ENCODE measurements around the gene ATP2B2. TPM values are rescaled to one million over a fixed set of nuclear protein-coding genes. Genes with fewer than 3 reads are reported as not detected.

The ATP2B2 gene
- total RNA-seq, 1 donor from 2014 or later, result not detected

- intact Hi-C loops (cut with micrococcal nuclease), result no loop called here
- no peak for DNase-seq
- no peaks in the 10 kb centered on the region for H3K27me3 ChIP-seq (ENCODE audit: low read depth)
- TF ChIP-seq CTCF (IDR thresholded peaks at IDR 0.05; ENCODE audit: borderline replicate concordance), result no peak
- H3K4me1 ChIP-seq, result no peaks in the 10 kb centered on the region
- no peak overlapping the region for H3K27ac ChIP-seq (replicated peaks)
- no peaks in the 10 kb centered on the region for H3K9me3 ChIP-seq (replicated peaks)
- no peak overlapping the region for H3K4me3 ChIP-seq
- H3K36me3 ChIP-seq, result no peaks in the 10 kb centered on the region
Measured at GRCh38 chr3:10399634-10400033, 105.8 kb downstream of the ATP2B2 start.

GRCh38 chr3:10398341-10398740, 107.0 kb downstream of the ATP2B2 start:
- no peak for DNase-seq
- Histone ChIP-seq H3K4me3 (no peak overlapping the region), H3K9me3 (replicated peaks) (no peaks in the 10 kb centered on the region), H3K27ac (replicated peaks) (no peak overlapping the region), H3K27me3 (ENCODE audit: low read depth) (no peaks in the 10 kb centered on the region), H3K36me3 (no peaks in the 10 kb centered on the region), H3K4me1 (no peaks in the 10 kb centered on the region)
- intact Hi-C loops (cut with micrococcal nuclease), result no loop called here
- TF ChIP-seq CTCF (IDR thresholded peaks at IDR 0.05; ENCODE audit: borderline replicate concordance), result no peak

GRCh38 chr3:10397879-10398278, 107.5 kb downstream of the ATP2B2 start:
- TF ChIP-seq CTCF (IDR thresholded peaks at IDR 0.05; ENCODE audit: borderline replicate concordance), result no peak
- no peak overlapping the region for H3K4me3 ChIP-seq
- H3K9me3 ChIP-seq (replicated peaks), result no peaks in the 10 kb centered on the region
- no peak overlapping the region for H3K27ac ChIP-seq (replicated peaks)
- DNase-seq, result no peak
- no peaks in the 10 kb centered on the region for H3K36me3 ChIP-seq
- no peaks in the 10 kb centered on the region for H3K27me3 ChIP-seq (ENCODE audit: low read depth)
- intact Hi-C loops (cut with micrococcal nuclease), result no loop called here
- H3K4me1 ChIP-seq, result no peaks in the 10 kb centered on the region

GRCh38 chr3:10396931-10397330, 108.5 kb downstream of the ATP2B2 start:
- Histone ChIP-seq H3K9me3 (replicated peaks) (no peaks in the 10 kb centered on the region), H3K4me3 (no peak overlapping the region), H3K4me1 (no peaks in the 10 kb centered on the region), H3K27ac (replicated peaks) (no peak overlapping the region), H3K36me3 (no peaks in the 10 kb centered on the region), H3K27me3 (ENCODE audit: low read depth) (no peaks in the 10 kb centered on the region)
- intact Hi-C loops (cut with micrococcal nuclease), result no loop called here
- no peak for DNase-seq
- no peak for TF ChIP-seq CTCF (IDR thresholded peaks at IDR 0.05; ENCODE audit: borderline replicate concordance)

GRCh38 chr3:10396083-10396482, 109.3 kb downstream of the ATP2B2 start:
- Histone ChIP-seq H3K27ac (replicated peaks) (no peak overlapping the region), H3K4me1 (no peaks in the 10 kb centered on the region), H3K36me3 (no peaks in the 10 kb centered on the region), H3K27me3 (ENCODE audit: low read depth) (no peaks in the 10 kb centered on the region), H3K9me3 (replicated peaks) (no peaks in the 10 kb centered on the region), H3K4me3 (no peak overlapping the region)
- no peak for TF ChIP-seq CTCF (IDR thresholded peaks at IDR 0.05; ENCODE audit: borderline replicate concordance)
- no peak for DNase-seq
- intact Hi-C loops (cut with micrococcal nuclease), result no loop called here

- H3K4me3 ChIP-seq, result no peak overlapping the region
- no peaks in the 10 kb centered on the region for H3K4me1 ChIP-seq
- H3K27me3 ChIP-seq (ENCODE audit: low read depth), result no peaks in the 10 kb centered on the region
- DNase-seq, result no peak
- no peaks in the 10 kb centered on the region for H3K36me3 ChIP-seq
- TF ChIP-seq CTCF (IDR thresholded peaks at IDR 0.05; ENCODE audit: borderline replicate concordance), result no peak
- no peak overlapping the region for H3K27ac ChIP-seq (replicated peaks)
- intact Hi-C loops (cut with micrococcal nuclease), result no loop called here
- H3K9me3 ChIP-seq (replicated peaks), result no peaks in the 10 kb centered on the region
Measured at GRCh38 chr3:10395671-10396070, 109.7 kb downstream of the ATP2B2 start.
